Stimulated activated memory B cell treated with anti-CD40 and anti-IgM and Interleukin-4, amounts not matched to agents 10 μg/mL and 1 μg/mL and 100 μg/mL, for 72 hours (primary cell): ENCODE measurements around the gene DPPA2.

Source experiments
- ATAC-seq: fragments of 150-1000 bp; cut with Tn5 transposase; 2 replicates; pipeline ENCODE4 v1.10.0; 2021
- H3K27ac Mint-ChIP-seq: one replicate; pipeline ENCODE4 v1.8.0; 2022; ENCODE audit warnings: mild to moderate bottlenecking, mixed read lengths
- H3K27me3 Mint-ChIP-seq: one replicate; pipeline ENCODE4 v1.8.0; 2022; ENCODE audit warnings: mixed read lengths
- H3K36me3 Mint-ChIP-seq: one replicate; pipeline ENCODE4 v1.8.0; 2022; ENCODE audit warnings: mixed read lengths
- H3K4me1 Mint-ChIP-seq: one replicate; pipeline ENCODE4 v1.8.0; 2022; ENCODE audit warnings: mixed read lengths
- H3K4me3 Mint-ChIP-seq: one replicate; pipeline ENCODE4 v1.8.0; 2022; ENCODE audit warnings: mild to moderate bottlenecking, moderate library complexity, mixed read lengths
- H3K9me3 Mint-ChIP-seq: one replicate; pipeline ENCODE4 v1.8.0; 2022; ENCODE audit warnings: mixed read lengths

DPPA2 gene

DNA sequence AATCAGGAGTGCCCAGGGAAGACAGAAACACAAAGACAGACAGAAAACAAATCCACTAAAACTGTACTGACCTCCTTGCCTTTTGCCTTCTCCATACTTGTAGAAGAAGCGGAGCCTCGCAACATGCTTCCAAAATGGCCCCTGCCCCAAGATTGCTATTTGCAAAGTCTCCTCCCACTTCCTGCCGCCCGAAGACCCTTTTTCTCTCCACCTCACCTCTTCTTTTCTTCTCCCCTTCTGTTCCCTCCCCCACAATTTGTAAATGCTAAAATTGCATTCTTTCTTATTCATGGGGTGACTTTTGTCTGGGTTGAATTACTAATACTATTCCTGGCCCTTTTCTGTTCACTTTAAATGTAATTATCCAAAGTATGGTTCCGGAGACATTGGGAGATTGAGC is 21.1 kb upstream of the DPPA2 start, which contains the start of gene DPPA4:
TSS of gene DPPA4 (minus strand) at position 154 of the 400 bp plus-strand sequence. CDS start at position 125, 29 bp downstream.
- Mint-ChIP-seq H3K27ac (no peak within 1 kb of the TSS), H3K4me3 (peak within 1 kb of the TSS; percentile 54), H3K9me3 (peaks cover under 1% of the 10 kb centered on the region), H3K27me3 (peaks cover 35% of the 10 kb centered on the region), H3K4me1 (peaks cover 6% of the 10 kb centered on the region), H3K36me3 (no peaks in the 10 kb centered on the region)
- ATAC-seq = no peak

DNA sequence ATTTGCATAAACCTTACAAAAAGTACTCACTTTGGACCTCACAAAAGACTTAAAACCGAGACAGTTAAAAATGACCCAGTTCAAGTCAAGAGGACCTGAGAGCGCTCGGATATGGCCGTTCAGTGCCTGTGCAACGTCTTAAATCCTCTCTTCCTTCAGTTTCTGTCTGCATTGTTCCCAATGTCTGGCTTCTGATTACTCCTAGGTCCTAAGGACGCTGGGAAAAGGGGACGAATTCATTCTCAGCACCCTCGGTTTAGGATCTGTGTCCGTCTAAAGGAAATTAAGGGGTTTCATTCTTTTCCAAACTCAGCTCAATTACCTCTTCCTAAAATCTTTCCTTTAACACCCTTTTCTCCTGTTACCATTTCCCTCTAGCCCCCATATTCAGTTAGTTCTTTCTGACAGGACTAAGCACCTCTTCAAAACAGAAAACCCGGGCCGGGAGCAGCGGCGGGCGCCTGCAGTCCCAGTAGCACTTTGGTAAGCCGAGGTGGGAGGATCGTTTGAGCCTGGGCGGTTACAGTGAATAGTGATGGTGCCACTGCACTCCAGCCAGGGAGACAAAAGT is 20.1 kb upstream of the DPPA2 start:
- Mint-ChIP-seq H3K36me3 (no peaks in the 10 kb centered on the region), H3K4me1 (peaks cover 6% of the 10 kb centered on the region), H3K27me3 (peaks cover 35% of the 10 kb centered on the region), H3K9me3 (no peaks in the 10 kb centered on the region), H3K4me3 (peak overlapping the region; percentile 54), H3K27ac (no peak overlapping the region)
- ATAC-seq = no peak

DNA sequence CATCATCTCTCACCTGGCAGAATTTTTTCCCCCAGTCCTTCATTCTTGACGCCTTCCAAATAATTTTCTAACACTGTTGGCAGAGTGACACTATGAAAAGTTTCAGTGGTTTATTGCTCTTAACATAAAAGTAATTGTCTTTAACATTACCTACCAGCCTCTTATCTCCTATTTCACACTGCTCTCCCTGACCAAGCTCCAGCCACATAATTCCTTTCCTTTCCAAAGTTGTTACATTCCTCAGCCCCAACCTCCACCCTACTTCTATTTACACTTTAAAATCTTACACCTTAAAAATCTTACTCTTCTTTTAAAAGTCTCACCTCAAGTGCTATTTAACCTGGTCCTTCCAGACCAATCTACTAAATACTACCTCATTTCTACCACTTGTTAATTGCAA is 18.3 kb upstream of the DPPA2 start:
- Mint-ChIP-seq H3K4me1 (peaks cover 6% of the 10 kb centered on the region), H3K36me3 (no peaks in the 10 kb centered on the region), H3K4me3 (no peak overlapping the region), H3K27me3 (peaks cover 35% of the 10 kb centered on the region), H3K9me3 (no peaks in the 10 kb centered on the region), H3K27ac (no peak overlapping the region)
- no peak for ATAC-seq

DNA sequence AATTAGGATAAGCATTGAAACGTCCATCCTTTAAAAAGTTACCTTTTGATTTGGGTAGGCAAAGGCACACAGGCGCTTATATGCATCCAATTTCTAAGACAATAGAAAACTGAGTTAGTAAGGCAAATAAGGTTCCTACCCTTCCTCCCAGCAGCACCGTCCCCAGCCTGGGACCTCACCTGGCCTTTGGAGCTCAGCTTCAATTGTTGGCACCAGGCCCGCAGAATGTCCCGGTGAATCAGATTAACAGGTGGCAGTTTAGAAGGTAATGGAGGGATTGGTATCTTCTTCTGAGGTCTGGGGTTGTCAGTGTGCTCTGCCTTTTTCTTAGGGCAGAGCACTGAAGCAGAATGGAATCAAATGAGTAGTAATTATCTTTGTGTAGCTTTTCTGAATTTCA is 15.4 kb upstream of the DPPA2 start:
- H3K36me3 Mint-ChIP-seq = no peaks in the 10 kb centered on the region
- H3K27me3 Mint-ChIP-seq = peaks cover 13% of the 10 kb centered on the region
- H3K4me3 Mint-ChIP-seq = no peak overlapping the region
- H3K27ac Mint-ChIP-seq = no peak overlapping the region
- ATAC-seq = no peak
- H3K4me1 Mint-ChIP-seq = peaks cover 5% of the 10 kb centered on the region
- no peaks in the 10 kb centered on the region for H3K9me3 Mint-ChIP-seq

DNA sequence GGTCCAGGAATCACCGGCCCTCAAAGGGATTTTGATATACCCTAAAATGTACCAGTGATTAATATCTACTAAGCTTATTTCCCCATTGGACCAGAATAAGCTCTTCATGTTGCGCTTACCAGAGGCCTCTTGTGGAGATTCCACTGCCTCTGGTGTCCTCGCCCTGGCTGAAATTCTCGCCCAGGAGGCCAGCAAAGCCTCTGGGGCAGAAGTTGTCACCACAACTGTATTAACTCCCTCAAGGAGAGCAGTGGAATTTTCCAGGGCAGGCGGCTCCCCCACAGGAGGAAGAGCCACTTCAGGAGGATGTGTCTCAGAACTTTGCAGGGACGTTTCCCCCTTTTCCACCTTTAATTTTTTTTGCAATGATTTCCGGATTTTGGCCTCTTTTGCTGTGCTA is 14.1 kb upstream of the DPPA2 start:
- no peak overlapping the region for H3K4me3 Mint-ChIP-seq
- no peaks in the 10 kb centered on the region for H3K9me3 Mint-ChIP-seq
- H3K36me3 Mint-ChIP-seq = no peaks in the 10 kb centered on the region
- peaks cover 4% of the 10 kb centered on the region for H3K27me3 Mint-ChIP-seq
- H3K27ac Mint-ChIP-seq = no peak overlapping the region
- H3K4me1 Mint-ChIP-seq = no peaks in the 10 kb centered on the region
- no peak for ATAC-seq

DNA sequence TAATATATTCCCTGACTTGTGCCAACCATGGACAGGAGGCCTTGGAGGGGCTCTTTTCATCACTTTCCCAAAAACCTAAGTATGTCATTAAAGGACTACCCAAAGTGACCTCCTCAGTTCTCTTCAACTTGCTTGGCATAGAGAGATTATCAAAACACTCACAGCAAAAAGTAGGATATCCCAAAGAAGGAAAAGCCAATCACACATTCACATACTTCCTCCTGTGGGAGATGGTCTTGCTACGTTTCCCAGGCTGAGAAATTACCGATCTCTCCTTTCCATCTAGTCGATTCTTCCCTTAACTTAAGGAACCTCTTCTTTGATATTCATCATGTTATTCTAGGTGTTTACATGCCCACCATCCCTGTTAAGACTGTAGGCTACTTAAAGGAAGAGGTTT is 11.9 kb upstream of the DPPA2 start:
- H3K4me1 Mint-ChIP-seq = no peaks in the 10 kb centered on the region
- no peak for ATAC-seq
- no peaks in the 10 kb centered on the region for H3K9me3 Mint-ChIP-seq
- H3K36me3 Mint-ChIP-seq = no peaks in the 10 kb centered on the region
- H3K4me3 Mint-ChIP-seq = no peak overlapping the region
- no peak overlapping the region for H3K27ac Mint-ChIP-seq
- no peaks in the 10 kb centered on the region for H3K27me3 Mint-ChIP-seq

DNA sequence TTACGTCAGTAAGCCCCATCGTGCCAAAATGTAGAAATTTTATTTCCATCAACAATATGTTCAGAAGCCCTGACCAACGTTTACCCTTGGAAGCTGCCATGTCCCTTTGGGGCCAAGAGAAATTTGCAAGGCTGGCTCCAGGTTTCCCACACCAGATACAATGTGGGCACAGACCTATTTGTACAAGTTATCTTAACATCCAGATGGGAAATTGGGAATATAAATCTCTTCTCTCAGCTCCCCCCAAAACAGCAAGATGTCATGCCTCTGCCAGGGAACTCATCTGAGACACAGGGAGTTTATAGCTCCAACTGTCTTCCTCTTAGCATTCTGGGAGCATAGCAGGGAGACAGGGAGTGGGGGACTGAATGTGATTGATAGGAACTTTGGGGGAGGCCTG is 9.3 kb upstream of the DPPA2 start:
- H3K4me1 Mint-ChIP-seq = no peaks in the 10 kb centered on the region
- H3K4me3 Mint-ChIP-seq = no peak overlapping the region
- no peaks in the 10 kb centered on the region for H3K27me3 Mint-ChIP-seq
- no peak for ATAC-seq
- no peak overlapping the region for H3K27ac Mint-ChIP-seq
- H3K36me3 Mint-ChIP-seq = no peaks in the 10 kb centered on the region
- no peaks in the 10 kb centered on the region for H3K9me3 Mint-ChIP-seq

DNA sequence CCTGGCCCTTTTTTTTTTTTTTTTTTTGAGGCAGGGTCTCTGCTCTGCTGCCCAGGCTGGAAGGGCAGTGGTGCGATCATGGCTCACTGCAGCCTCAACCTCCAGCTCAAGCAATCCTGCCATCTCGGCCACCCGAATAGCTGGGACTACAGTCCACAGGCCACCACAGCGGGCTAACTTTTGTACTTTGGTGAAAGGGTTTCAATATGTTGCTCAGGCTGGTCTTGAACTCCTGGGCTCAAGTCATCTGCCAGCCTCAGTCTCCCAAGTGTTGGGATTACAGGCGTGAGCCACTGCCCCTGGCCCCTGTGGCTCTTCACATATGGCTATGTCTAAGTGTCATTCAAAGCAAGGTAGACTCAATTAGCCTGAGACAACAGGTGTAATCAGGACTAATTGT is 8.8 kb upstream of the DPPA2 start:
- Mint-ChIP-seq H3K4me1 (no peaks in the 10 kb centered on the region), H3K9me3 (no peaks in the 10 kb centered on the region), H3K36me3 (no peaks in the 10 kb centered on the region), H3K27me3 (no peaks in the 10 kb centered on the region), H3K27ac (no peak overlapping the region), H3K4me3 (no peak overlapping the region)
- no peak for ATAC-seq

DNA sequence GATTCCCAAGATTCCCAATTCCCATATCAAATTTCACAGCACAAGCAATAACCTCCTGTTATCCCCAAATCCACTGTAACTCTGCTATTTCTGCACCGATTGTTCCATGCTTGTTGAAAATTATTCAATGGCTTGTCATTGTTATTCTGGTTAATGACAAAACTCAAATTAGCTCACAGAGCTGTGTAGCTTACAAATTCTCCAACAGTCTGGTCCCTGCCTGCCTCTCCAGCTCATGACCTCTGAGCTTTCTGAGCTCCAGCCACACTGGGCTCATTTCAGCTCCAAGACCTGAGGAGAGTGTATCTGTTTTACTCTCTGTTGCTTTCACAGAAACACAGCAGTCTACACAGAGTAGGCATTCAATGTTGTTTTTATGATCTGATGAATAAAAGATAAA is 3.3 kb downstream of the DPPA2 start:
- ATAC-seq = no peak
- no peaks in the 10 kb centered on the region for H3K9me3 Mint-ChIP-seq
- no peaks in the 10 kb centered on the region for H3K36me3 Mint-ChIP-seq
- H3K27ac Mint-ChIP-seq = no peak overlapping the region
- H3K27me3 Mint-ChIP-seq = no peaks in the 10 kb centered on the region
- H3K4me1 Mint-ChIP-seq = no peaks in the 10 kb centered on the region
- H3K4me3 Mint-ChIP-seq = no peak overlapping the region

DNA sequence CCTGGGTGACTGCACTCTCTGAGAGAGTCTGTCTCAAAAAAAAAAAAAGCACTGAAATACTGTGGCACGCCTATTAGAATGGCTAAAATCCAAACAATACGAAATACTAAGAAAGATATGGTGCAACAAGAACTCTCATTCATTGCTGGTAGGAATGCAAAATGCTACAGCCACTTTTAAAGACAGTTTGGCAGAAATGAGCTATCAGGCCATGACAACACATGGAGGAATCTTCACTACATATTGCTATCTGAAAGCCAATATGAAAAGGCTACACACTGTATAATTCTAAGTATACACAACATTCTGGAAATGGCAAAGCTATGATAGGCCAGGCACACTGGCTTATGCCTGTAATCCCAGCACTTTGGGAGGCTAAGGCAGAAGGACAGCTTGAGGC is 18.8 kb downstream of the DPPA2 start:
- Mint-ChIP-seq H3K4me3 (no peak overlapping the region), H3K27me3 (no peaks in the 10 kb centered on the region), H3K9me3 (peaks cover 3% of the 10 kb centered on the region), H3K4me1 (no peaks in the 10 kb centered on the region), H3K36me3 (no peaks in the 10 kb centered on the region), H3K27ac (no peak overlapping the region)
- ATAC-seq = no peak

DNA sequence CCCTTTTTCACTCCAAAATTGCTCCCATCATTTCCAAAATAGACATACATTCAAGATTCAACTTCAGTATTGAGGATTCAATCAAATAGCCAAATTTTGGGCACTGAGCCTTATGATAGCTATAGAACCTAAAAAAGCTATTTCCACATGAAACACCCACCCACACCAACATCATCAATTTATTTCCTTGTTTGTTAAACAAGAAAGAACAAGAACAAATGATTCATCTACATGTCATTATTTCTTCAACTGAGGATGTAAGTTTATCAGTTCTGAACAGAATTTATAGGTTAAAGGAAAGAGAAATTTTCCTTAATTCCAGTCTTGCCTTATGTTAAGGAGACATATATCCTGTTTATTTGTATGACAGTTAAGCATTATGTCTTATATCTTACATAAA is 32.2 kb downstream of the DPPA2 start:
- H3K9me3 Mint-ChIP-seq = peaks cover 5% of the 10 kb centered on the region
- H3K36me3 Mint-ChIP-seq = no peaks in the 10 kb centered on the region
- H3K4me1 Mint-ChIP-seq = no peaks in the 10 kb centered on the region
- H3K27me3 Mint-ChIP-seq = no peaks in the 10 kb centered on the region
- H3K4me3 Mint-ChIP-seq = no peak overlapping the region
- no peak overlapping the region for H3K27ac Mint-ChIP-seq
- ATAC-seq = no peak

DNA sequence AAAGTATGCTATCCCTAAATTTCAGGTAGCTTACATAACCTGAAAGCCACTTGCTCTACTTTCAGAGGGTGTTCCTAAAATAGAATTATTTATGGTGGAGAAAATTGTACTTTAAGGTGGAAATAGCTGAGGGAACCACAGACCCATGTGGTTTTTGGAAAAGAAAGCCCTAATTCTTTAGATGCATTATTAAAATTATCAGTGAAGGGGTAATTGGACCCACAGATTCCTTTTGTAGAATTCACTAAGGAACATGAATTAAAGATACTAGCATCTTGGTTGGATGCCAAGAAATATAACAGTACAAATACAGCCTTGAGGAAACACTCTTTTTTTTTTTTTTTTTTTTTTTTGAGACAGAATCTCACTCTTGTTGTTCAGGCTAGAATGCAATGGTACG is 37.8 kb downstream of the DPPA2 start:
- Mint-ChIP-seq H3K4me1 (no peaks in the 10 kb centered on the region), H3K9me3 (peaks cover 6% of the 10 kb centered on the region), H3K4me3 (no peak overlapping the region), H3K27me3 (peaks cover 8% of the 10 kb centered on the region), H3K36me3 (no peaks in the 10 kb centered on the region), H3K27ac (no peak overlapping the region)
- no peak for ATAC-seq

DNA sequence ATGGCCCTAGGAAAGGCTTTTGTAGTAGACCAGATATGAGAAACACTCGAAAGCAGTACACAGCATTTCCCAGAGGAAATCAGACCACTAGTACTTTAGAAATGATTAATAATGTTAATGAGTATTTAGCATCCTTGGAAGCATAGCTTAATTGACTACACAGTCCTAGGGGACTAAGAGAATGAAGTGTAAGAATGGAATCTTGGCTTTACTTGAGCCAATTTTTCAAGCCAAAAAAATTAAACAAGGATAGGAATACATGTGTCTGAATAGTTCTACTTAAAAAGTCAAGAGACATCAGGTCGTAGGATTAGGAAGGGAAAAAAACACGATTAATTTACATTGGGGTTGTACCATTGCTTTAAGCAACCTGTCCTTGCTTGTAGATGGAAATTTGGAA is 38.2 kb downstream of the DPPA2 start:
- Mint-ChIP-seq H3K27ac (no peak overlapping the region), H3K36me3 (no peaks in the 10 kb centered on the region), H3K4me1 (no peaks in the 10 kb centered on the region), H3K4me3 (no peak overlapping the region), H3K9me3 (peaks cover 6% of the 10 kb centered on the region), H3K27me3 (peaks cover 8% of the 10 kb centered on the region)
- no peak for ATAC-seq

DNA sequence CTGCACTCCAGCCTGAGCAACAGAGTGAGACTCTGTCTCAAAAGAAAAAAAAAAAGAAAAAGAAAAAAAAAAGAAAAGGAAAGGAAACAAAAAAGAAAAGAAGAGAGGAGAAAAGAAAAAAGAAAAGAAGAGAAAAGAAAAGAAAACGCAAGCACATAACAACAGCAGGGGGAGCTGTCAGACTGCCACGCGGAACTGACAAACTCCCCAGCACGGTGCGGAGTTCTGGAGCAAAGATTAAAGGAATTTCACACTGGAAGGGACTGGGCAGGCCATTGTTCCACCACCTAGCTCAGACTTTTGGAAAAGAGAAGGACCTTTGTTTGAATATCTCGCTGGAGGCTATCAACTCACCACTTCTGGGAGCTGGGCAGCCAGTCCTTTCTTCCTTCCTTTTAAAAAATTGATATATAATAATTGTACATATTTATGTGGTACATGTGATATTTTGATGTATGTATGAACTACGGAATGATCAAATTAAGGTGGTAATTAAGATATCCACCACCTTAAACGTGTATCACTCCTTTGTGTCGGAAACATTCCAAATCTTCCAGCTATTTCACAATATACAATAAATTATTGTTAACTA is 40.5 kb downstream of the DPPA2 start:
- Mint-ChIP-seq H3K36me3 (no peaks in the 10 kb centered on the region), H3K27me3 (peaks cover 8% of the 10 kb centered on the region), H3K9me3 (peaks cover 6% of the 10 kb centered on the region), H3K4me3 (no peak overlapping the region), H3K27ac (no peak overlapping the region), H3K4me1 (no peaks in the 10 kb centered on the region)
- ATAC-seq = no peak

DNA sequence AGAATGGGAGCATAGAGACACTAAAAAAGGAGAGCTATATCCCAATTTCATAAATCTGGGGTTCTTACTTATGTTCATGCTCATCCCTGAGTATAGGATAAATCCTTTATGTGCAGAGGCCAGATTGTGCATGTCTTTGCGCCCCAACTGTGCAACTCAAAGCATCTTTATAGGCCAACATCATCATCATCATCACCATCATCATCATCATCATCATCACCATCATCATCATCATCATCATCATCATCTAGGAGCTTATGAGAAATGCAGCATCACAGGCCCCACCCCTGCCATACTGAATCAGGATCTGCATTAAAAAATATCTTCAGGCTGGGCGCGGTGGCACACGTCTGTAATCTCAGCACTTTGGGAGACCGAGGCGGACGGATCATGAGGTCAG is 45.5 kb downstream of the DPPA2 start:
- no peak for ATAC-seq
- H3K4me1 Mint-ChIP-seq = no peaks in the 10 kb centered on the region
- peaks cover 8% of the 10 kb centered on the region for H3K27me3 Mint-ChIP-seq
- peaks cover 3% of the 10 kb centered on the region for H3K9me3 Mint-ChIP-seq
- no peaks in the 10 kb centered on the region for H3K36me3 Mint-ChIP-seq
- no peak overlapping the region for H3K27ac Mint-ChIP-seq
- H3K4me3 Mint-ChIP-seq = no peak overlapping the region

DNA sequence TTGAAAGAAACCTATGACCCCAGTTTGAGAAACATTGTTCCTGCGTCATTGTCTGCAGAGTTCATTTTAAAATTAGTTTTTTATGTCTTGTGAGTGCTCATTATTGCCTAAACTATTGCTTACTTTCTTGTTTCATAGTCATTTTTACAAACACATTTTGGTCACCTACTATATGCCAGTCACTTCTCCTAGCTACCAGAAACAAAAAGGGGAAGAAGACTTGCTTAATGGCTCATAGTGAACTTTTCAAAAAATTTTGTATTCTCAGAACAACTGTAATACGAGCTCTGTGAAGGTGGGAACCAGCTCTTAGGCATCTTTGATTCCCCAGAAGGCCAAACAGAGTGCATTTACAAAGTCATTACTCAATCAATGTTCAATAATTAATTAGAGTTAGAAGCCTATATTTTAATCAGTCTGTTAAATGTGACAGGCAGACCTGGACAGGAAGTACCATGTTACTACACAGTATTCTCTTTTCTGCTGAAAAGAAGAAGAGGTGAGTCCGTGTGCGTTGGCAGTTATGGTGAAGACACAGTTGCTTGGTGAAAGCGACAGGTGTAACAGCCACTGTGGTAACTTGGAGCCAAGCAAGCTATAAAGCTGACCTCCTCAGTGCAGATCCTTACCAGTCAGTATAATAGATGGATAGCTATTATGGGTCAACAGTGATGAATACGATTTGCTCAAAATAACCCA is 46.6 kb downstream of the DPPA2 start:
- H3K9me3 Mint-ChIP-seq = peaks cover 3% of the 10 kb centered on the region
- H3K4me1 Mint-ChIP-seq = no peaks in the 10 kb centered on the region
- H3K27ac Mint-ChIP-seq = no peak overlapping the region
- no peak for ATAC-seq
- no peak overlapping the region for H3K4me3 Mint-ChIP-seq
- H3K27me3 Mint-ChIP-seq = peaks cover 8% of the 10 kb centered on the region
- H3K36me3 Mint-ChIP-seq = no peaks in the 10 kb centered on the region
